K562 (cell line): ENCODE measurements around the gene RCSD1. TPM values are rescaled to one million over a fixed set of nuclear protein-coding genes. Genes with fewer than 3 reads are reported as not detected.

Experiments used
- ARID1B ChIP-seq: fragments of 450-650 bp; IDR thresholded peaks from 2 replicates; pipeline ENCODE4 v1.6.1; 2016; ENCODE audit warnings: antibody characterized with exemption, mild to moderate bottlenecking, inconsistent platforms
- CXXC5 ChIP-seq: fragments of 250-450 bp; sonication (Bioruptor Pico); IDR thresholded peaks from 2 replicates; pipeline ENCODE4 v1.8.0; 2022; ENCODE audit warnings: inconsistent platforms, mild to moderate bottlenecking, moderate library complexity
- HDAC2 ChIP-seq: fragments of 450-650 bp; IDR thresholded peaks from 2 replicates; pipeline ENCODE4 v1.6.1; 2016; ENCODE audit warnings: mild to moderate bottlenecking
- MCM2 ChIP-seq: fragments of 450-650 bp; IDR thresholded peaks from 2 replicates; pipeline ENCODE4 v1.6.1; 2017; ENCODE audit warnings: low read depth, mild to moderate bottlenecking
- NR2C2 ChIP-seq, 2 experiments: fragments of 200-800 bp in 1 of 2; sonication (Bioruptor generic) in 1 of 2; sonication (generic) in 1 of 2; formaldehyde crosslinking in 1 of 2; IDR thresholded peaks; 2 replicates each; pipeline versions ENCODE4 v1.6.1 to v1.8.0; 2016 to 2022; ENCODE audit warnings: mild to moderate bottlenecking in 1 of 2, missing compliant biosample characterization in 1 of 2, missing genetic modification characterization in 1 of 2, missing genetic modification reagents in 1 of 2
- NR4A1 ChIP-seq, 2 experiments: fragments of 250-450 bp in 1 of 2; fragments of 450-650 bp in 1 of 2; sonication (Bioruptor Pico) in 1 of 2; IDR thresholded peaks; 2 replicates each; pipeline versions ENCODE4 v1.4.0 to v1.6.1; 2016 to 2020; ENCODE audit warnings: mild to moderate bottlenecking in 2 of 2, missing compliant biosample characterization in 1 of 2, missing genetic modification characterization in 1 of 2, moderate library complexity in 1 of 2
- PTBP1 ChIP-seq: fragments of 200-400 bp; formaldehyde crosslinking; IDR thresholded peaks from 2 replicates; pipeline ENCODE4 v1.6.1; 2017; ENCODE audit warnings: low read depth, low read length
- SMAD4 ChIP-seq: fragments of 250-450 bp; sonication (Bioruptor Pico); conservative IDR thresholded peaks from 2 replicates; pipeline ENCODE4 v1.8.0; 2021; ENCODE audit warnings: inconsistent platforms, mild to moderate bottlenecking, moderate library complexity
- SPI1 ChIP-seq: IDR thresholded peaks from 2 replicates; pipeline ENCODE4 v1.6.1; 2011; ENCODE audit warnings: low read depth, low read length, control low read depth, borderline replicate concordance
- SRF ChIP-seq, 2 experiments: fragments of 250-450, 450-650 bp in 1 of 2; sonication (Bioruptor Pico) in 1 of 2; sonication (generic) in 1 of 2; formaldehyde crosslinking; IDR thresholded peaks; 2 replicates each; pipeline versions ENCODE4 v1.5.0 to v1.5.1; 2020 to 2022; ENCODE audit warnings: mild to moderate bottlenecking in 1 of 2, missing genetic modification reagents in 1 of 2
- SUPT5H ChIP-seq: fragments of 450-650 bp; IDR thresholded peaks from 2 replicates; pipeline ENCODE4 v1.6.1; 2016
- TAF9B ChIP-seq: fragments of 450-650 bp; IDR thresholded peaks from 2 replicates; pipeline ENCODE4 v1.6.1; 2018; ENCODE audit warnings: mild to moderate bottlenecking; ENCODE audit not compliant: partially characterized antibody
- TAL1 ChIP-seq: fragments of 450-650 bp; IDR thresholded peaks from 2 replicates; pipeline ENCODE4 v1.6.1; 2016; ENCODE audit warnings: mild to moderate bottlenecking
- YY1 ChIP-seq, 3 experiments: IDR thresholded peaks; 2 replicates each; pipeline ENCODE4 v1.6.1; 2011; ENCODE audit warnings: low read length in 2 of 3, mild to moderate bottlenecking in 2 of 3, moderate library complexity in 2 of 3, borderline replicate concordance in 1 of 3, control low read depth in 1 of 3, low read depth in 1 of 3; ENCODE audit not compliant: insufficient read depth in 3 of 3, insufficient replicate concordance in 2 of 3, control insufficient read depth in 1 of 3, insufficient read length in 1 of 3; ENCODE audit errors: extremely low read depth in 1 of 3
- ZC3H11A ChIP-seq: IDR thresholded peaks from 2 replicates; pipeline ENCODE4 v1.6.1; 2012; ENCODE audit warnings: low read depth, low read length, improper control_type of control experiment
- ZNF239 ChIP-seq: fragments of 250-450 bp; sonication (Bioruptor Pico); IDR thresholded peaks from 2 replicates; pipeline ENCODE4 v1.4.0; 2020; ENCODE audit warnings: mild to moderate bottlenecking
- ZNF431 ChIP-seq: sonication (generic); formaldehyde crosslinking; IDR thresholded peaks from 2 replicates; pipeline ENCODE4 v1.8.0; 2022; ENCODE audit warnings: mild to moderate bottlenecking, missing genetic modification reagents
- ZNF445 ChIP-seq: fragments of 250-450 bp; sonication (Bioruptor Pico); IDR thresholded peaks from 2 replicates; pipeline ENCODE4 v1.4.0; 2020; ENCODE audit warnings: low read depth, mild to moderate bottlenecking, moderate library complexity
- ZNF830 ChIP-seq: fragments of 250-450 bp; sonication (Bioruptor Pico); IDR thresholded peaks from 2 replicates; pipeline ENCODE4 v1.5.0; 2021; ENCODE audit warnings: mild to moderate bottlenecking
- polyA plus RNA-seq, 8 experiments: library from polyadenylated mRNA; depleted of rRNA in 4 of 8; stranded (reverse) in 5 of 8; unstranded in 3 of 8; fragments of >200 nt; fragmentation: Nextera tagmentation in 2 of 8; fragmentation: Illumina TruSeq in 1 of 8; extraction: Ambion mirVana in 2 of 8; extraction: Trizol in 1 of 8; gene quantifications; 2 replicates each; pipeline versions ENCODE4 v1.2.1 to v1.2.3, GENCODE V29; 2011 to 2014; ENCODE audit warnings: inconsistent platforms in 1 of 8, missing spikeins in 1 of 8
- total RNA-seq, 7 experiments: library from RNA; depleted of rRNA in 6 of 7; stranded (reverse); fragments of >200 nt in 6 of 7; fragmentation: Illumina TruSeq in 2 of 7; extraction: Trizol in 2 of 7; gene quantifications; 2 replicates each; pipeline versions ENCODE4 v1.2.1 to v1.2.3, GENCODE V29; 2011 to 2021; ENCODE audit warnings: low replicate concordance in 1 of 7
- TF ChIP-seq, protein P1 (sequence below): fragments of 450-650 bp; IDR thresholded peaks from 2 replicates; pipeline ENCODE4 v1.6.1; 2014; ENCODE audit warnings: low read depth, mild to moderate bottlenecking, moderate library complexity, borderline replicate concordance

Gene RCSD1
- total and polyA plus RNA-seq, 9 of the 15 experiments (the other 6 are each of a cell fraction or from before 2014, with no cell fraction given), result 7.8 to 69.8 (median 45.3) TPM

- TF ChIP-seq HDAC2 (peak; percentile 45; the same call in 1 of the 2 replicates), NR4A1 (CRISPR knock-in tag; IDR thresholded peaks at IDR 0.05) (no peak), NR4A1 (tag; IDR thresholded peaks at IDR 0.05) (peak; percentile 69; the same call in 1 of the 2 replicates), ZNF445 (no peak), YY1 (IDR thresholded peaks at IDR 0.05; ENCODE audit: borderline replicate concordance in 1 of 3, control insufficient read depth in 1 of 3, extremely low read depth in 1 of 3, insufficient read depth in 3 of 3, insufficient read length in 1 of 3, insufficient replicate concordance in 2 of 3, low read depth in 1 of 3, low read length in 2 of 3) (peak in 1 of 3 experiments; percentile 48), TAF9B (peak; percentile 34), NR2C2 (CRISPR knock-in tag; IDR thresholded peaks at IDR 0.05) (no peak), NR2C2 (tag; IDR thresholded peaks at IDR 0.05) (peak; percentile 46), ZNF431 (CRISPR knock-in tag) (no peak), ARID1B (peak; percentile 57), SMAD4 (CRISPR knock-in tag) (peak; percentile 34; the same call in 1 of the 2 replicates), ZNF830 (CRISPR knock-in tag) (no peak), PTBP1 (no peak), MCM2 (no peak), SPI1 (peak; percentile 60; the same call in 1 of the 2 replicates), SUPT5H (peak; percentile 62), ZC3H11A (no peak), CXXC5 (0 out of 2 replicates have a peak, but pooled peaks have one; percentile 38), TAL1 (no peak), SRF (CRISPR knock-in tag; IDR thresholded peaks at IDR 0.05) (no peak), ZNF239 (no peak)
- TF ChIP-seq, protein P1, sequence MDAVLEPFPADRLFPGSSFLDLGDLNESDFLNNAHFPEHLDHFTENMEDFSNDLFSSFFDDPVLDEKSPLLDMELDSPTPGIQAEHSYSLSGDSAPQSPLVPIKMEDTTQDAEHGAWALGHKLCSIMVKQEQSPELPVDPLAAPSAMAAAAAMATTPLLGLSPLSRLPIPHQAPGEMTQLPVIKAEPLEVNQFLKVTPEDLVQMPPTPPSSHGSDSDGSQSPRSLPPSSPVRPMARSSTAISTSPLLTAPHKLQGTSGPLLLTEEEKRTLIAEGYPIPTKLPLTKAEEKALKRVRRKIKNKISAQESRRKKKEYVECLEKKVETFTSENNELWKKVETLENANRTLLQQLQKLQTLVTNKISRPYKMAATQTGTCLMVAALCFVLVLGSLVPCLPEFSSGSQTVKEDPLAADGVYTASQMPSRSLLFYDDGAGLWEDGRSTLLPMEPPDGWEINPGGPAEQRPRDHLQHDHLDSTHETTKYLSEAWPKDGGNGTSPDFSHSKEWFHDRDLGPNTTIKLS, result no peak
Observed at GRCh38 chr1:167617153-167618147, 12.6 kb upstream of the RCSD1 start (continued).
